Adipocyte (in vitro differentiated cells): ENCODE measurements around the gene ISCU.

Experiments
- DNase-seq: peaks from one replicate; pipeline ENCODE4 v3.0.0-alpha.2; 2015; ENCODE audit warnings: low read depth
- H3K27me3 ChIP-seq: replicated peaks from 2 replicates; pipeline ENCODE4 v1.7.0; 2013; ENCODE audit warnings: mild to moderate bottlenecking, low read length, moderate library complexity; ENCODE audit not compliant: control insufficient read depth, insufficient read depth
- H3K36me3 ChIP-seq: 2 replicates; pipeline ENCODE4 v1.7.0; 2013; ENCODE audit warnings: low read length, mild to moderate bottlenecking, moderate library complexity; ENCODE audit not compliant: control insufficient read depth, insufficient read depth, severe bottlenecking
- H3K4me1 ChIP-seq: 2 replicates; pipeline ENCODE4 v1.7.0; 2013; ENCODE audit warnings: mild to moderate bottlenecking, low read length, moderate library complexity; ENCODE audit not compliant: control insufficient read depth, insufficient read depth
- H3K4me3 ChIP-seq: 2 replicates; pipeline ENCODE4 v1.7.0; 2013; ENCODE audit warnings: mild to moderate bottlenecking, low read length, moderate library complexity
- H3K9ac ChIP-seq: 2 replicates; pipeline ENCODE4 v1.7.0; 2013; ENCODE audit warnings: mild to moderate bottlenecking, low read length, moderate library complexity
- H3K9me3 ChIP-seq: 2 replicates; pipeline ENCODE4 v1.7.0; 2013; ENCODE audit warnings: mild to moderate bottlenecking, low read length, moderate library complexity; ENCODE audit not compliant: control insufficient read depth

The ISCU gene

GRCh38 chr12:108562348-108563135 lies at the start of gene ISCU:
Gene ISCU (plus strand): TSS chr12:108562596. CDS start chr12:108562623, 27 bp downstream.
- Histone ChIP-seq H3K36me3 (peaks cover 33% of the 10 kb centered on the region), H3K27me3 (no peaks in the 10 kb centered on the region), H3K9ac (peak within 1 kb of the TSS; percentile 99), H3K9me3 (no peaks in the 10 kb centered on the region), H3K4me1 (peaks cover 57% of the 10 kb centered on the region), H3K4me3 (peak within 1 kb of the TSS; percentile 96)
- DNase-seq, result peak; percentile 99

- H3K4me1 ChIP-seq, result peaks cover 11% of the 10 kb centered on the region
- peaks cover 4% of the 10 kb centered on the region for H3K27me3 ChIP-seq
- no peak for DNase-seq
- H3K9ac ChIP-seq, result no peak overlapping the region
- H3K36me3 ChIP-seq, result peaks cover 24% of the 10 kb centered on the region
- peak overlapping the region; percentile 90 for H3K4me3 ChIP-seq
- no peaks in the 10 kb centered on the region for H3K9me3 ChIP-seq
These were observed 47.9 kb upstream of the ISCU start for GRCh38 chr12:108514468-108514972.

GRCh38 chr12:108514973-108515814 lies 47.2 kb upstream of the ISCU start, which contains the start of gene FICD:
Gene FICD (plus strand): TSS chr12:108515277. CDS start chr12:108516973, 1,696 bp downstream.
- Histone ChIP-seq H3K9me3 (no peaks in the 10 kb centered on the region), H3K9ac (peak within 1 kb of the TSS; percentile 88), H3K36me3 (peaks cover 31% of the 10 kb centered on the region), H3K4me1 (peaks cover 11% of the 10 kb centered on the region), H3K4me3 (peak within 1 kb of the TSS; percentile 90), H3K27me3 (peaks cover 4% of the 10 kb centered on the region)
- DNase-seq, result peak; percentile 100

GRCh38 chr12:108515916-108516315 lies 46.5 kb upstream of the ISCU start:
- Histone ChIP-seq H3K4me1 (peaks cover 11% of the 10 kb centered on the region), H3K9ac (peak overlapping the region; percentile 88), H3K9me3 (no peaks in the 10 kb centered on the region), H3K4me3 (peak overlapping the region; percentile 90), H3K27me3 (peaks cover 4% of the 10 kb centered on the region), H3K36me3 (peaks cover 38% of the 10 kb centered on the region)
- no peak for DNase-seq

GRCh38 chr12:108516511-108517275 lies 45.7 kb upstream of the ISCU start:
- peaks cover 46% of the 10 kb centered on the region for H3K36me3 ChIP-seq

GRCh38 chr12:108517288-108518100 lies 44.9 kb upstream of the ISCU start:
- no peak overlapping the region for H3K9ac ChIP-seq
- H3K27me3 ChIP-seq, result peaks cover 4% of the 10 kb centered on the region
- DNase-seq, result no peak
- no peaks in the 10 kb centered on the region for H3K9me3 ChIP-seq
- no peak overlapping the region for H3K4me3 ChIP-seq
- peaks cover 54% of the 10 kb centered on the region for H3K36me3 ChIP-seq
- H3K4me1 ChIP-seq, result peaks cover 8% of the 10 kb centered on the region

More at GRCh38 chr12:108516511-108517275, 45.7 kb upstream of the ISCU start:
- DNase-seq, result no peak
- Histone ChIP-seq H3K4me3 (peak overlapping the region; percentile 90), H3K27me3 (peaks cover 4% of the 10 kb centered on the region), H3K9me3 (no peaks in the 10 kb centered on the region), H3K4me1 (peaks cover 10% of the 10 kb centered on the region), H3K9ac (peak overlapping the region; percentile 88)

- no peak for DNase-seq
- H3K9ac ChIP-seq, result no peak overlapping the region
- H3K4me1 ChIP-seq, result peaks cover 8% of the 10 kb centered on the region
- H3K9me3 ChIP-seq, result no peaks in the 10 kb centered on the region
- peaks cover 61% of the 10 kb centered on the region for H3K36me3 ChIP-seq
- H3K27me3 ChIP-seq, result peaks cover 4% of the 10 kb centered on the region
- no peak overlapping the region for H3K4me3 ChIP-seq
These were observed 44.2 kb upstream of the ISCU start for GRCh38 chr12:108518101-108518715.

- Histone ChIP-seq H3K27me3 (no peaks in the 10 kb centered on the region), H3K4me1 (peaks cover 8% of the 10 kb centered on the region), H3K4me3 (no peak overlapping the region), H3K36me3 (peaks cover 68% of the 10 kb centered on the region), H3K9ac (no peak overlapping the region), H3K9me3 (no peaks in the 10 kb centered on the region)
- DNase-seq, result no peak
These were observed 43.5 kb upstream of the ISCU start for GRCh38 chr12:108518716-108519496.

GRCh38 chr12:108519558-108519957 lies 42.8 kb upstream of the ISCU start:
- H3K9ac ChIP-seq, result no peak overlapping the region
- peaks cover 8% of the 10 kb centered on the region for H3K4me1 ChIP-seq
- H3K4me3 ChIP-seq, result no peak overlapping the region
- no peak for DNase-seq
- H3K9me3 ChIP-seq, result no peaks in the 10 kb centered on the region
- H3K36me3 ChIP-seq, result peaks cover 75% of the 10 kb centered on the region
- H3K27me3 ChIP-seq, result no peaks in the 10 kb centered on the region
